Neural cell (in vitro differentiated cells): ENCODE measurements around the gene PLEKHA8.

ENCODE experiments used
- CTCF ChIP-seq: fragments of 450-650 bp; IDR thresholded peaks from 2 replicates; pipeline ENCODE4 v1.5.1; 2014; ENCODE audit warnings: antibody characterized with exemption, mild to moderate bottlenecking, moderate library complexity; ENCODE audit not compliant: poor library complexity, severe bottlenecking
- EP300 ChIP-seq: fragments of 450-650 bp; conservative IDR thresholded peaks from 2 replicates; pipeline ENCODE4 v1.6.1; 2014; ENCODE audit warnings: antibody characterized with exemption, mild to moderate bottlenecking, moderate library complexity; ENCODE audit not compliant: poor library complexity, severe bottlenecking
- POLR2AphosphoS5 ChIP-seq: IDR thresholded peaks from 2 replicates; pipeline ENCODE4 v1.6.1; 2012

GRCh38 chr7:30113144-30113543, 84.9 kb downstream of the PLEKHA8 start:
- TF ChIP-seq CTCF = no peak
- no peak for TF ChIP-seq EP300
- TF ChIP-seq POLR2AphosphoS5 = no peak
